AG10803 (cell line): ENCODE measurements around the gene CHL1.

Experiments
- DNase-seq: peaks from one replicate; pipeline ENCODE4 v3.0.0; 2010; ENCODE audit warnings: low read depth
- H3K4me3 ChIP-seq: 2 replicates; pipeline ENCODE4 v1.5.1; 2011; ENCODE audit warnings: mild to moderate bottlenecking, low read length, control low read depth
- CTCF ChIP-seq: conservative IDR thresholded peaks from 2 replicates; pipeline ENCODE4 v1.5.1; 2011; ENCODE audit warnings: mild to moderate bottlenecking, low read length, control low read depth, inconsistent platforms

The CHL1 gene

DNA sequence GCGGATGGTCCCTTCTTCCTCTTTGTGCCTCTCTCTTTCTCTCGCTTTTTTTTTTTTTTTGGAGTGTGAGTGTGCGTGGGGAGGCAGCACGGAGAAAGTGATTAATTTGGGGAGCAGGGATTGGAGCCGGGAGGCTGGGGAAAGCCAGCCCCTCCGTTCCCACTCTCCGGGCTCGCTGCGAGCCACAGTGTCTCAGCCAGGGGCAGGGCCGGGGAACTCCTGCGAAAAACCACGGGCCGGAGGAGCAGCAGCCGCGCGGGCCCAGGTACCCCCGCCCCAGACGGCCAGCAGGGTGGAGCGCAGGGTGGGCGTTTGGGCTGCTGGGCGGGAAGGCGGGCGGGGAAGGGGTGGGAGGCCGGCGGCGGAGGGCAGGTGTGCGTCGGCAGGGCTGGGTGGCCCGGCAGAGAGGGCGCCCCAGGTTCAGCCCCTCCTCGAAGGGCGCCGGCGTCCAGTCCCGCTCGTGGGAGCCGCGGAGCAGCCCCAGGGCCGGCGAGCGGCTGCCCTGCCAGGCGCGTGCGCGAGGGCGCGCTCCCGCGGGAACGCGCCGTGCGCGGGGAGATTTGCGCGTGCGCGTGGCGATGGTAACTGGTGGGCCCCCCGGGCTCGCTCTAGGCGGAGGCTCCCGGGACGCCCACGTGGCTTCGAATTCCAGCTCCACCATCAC is 1.4 kb downstream of the CHL1 start:
- H3K4me3 ChIP-seq, result no peak overlapping the region
- no peak for DNase-seq
- TF ChIP-seq CTCF, result no peak

DNA sequence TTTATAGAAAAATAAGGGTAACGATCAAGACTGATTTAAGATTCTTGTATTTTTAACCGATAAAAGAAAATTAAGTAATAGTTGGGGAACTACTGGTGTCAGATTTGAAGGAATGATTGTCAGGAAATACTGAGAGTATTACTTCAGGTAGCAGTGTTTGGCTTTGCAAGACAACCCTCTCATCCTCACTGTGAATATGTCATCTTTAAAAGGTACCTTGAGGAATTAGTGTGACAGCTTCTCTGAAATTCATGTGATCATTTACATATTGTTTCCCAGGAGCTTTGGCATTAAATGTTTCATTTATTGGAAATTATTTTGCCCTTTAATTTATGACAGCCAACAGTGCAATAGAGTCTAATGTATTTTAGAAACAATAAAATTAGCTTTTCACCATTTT is 3.3 kb downstream of the CHL1 start:
- no peak for DNase-seq
- H3K4me3 ChIP-seq, result no peak overlapping the region
- TF ChIP-seq CTCF, result no peak

DNA sequence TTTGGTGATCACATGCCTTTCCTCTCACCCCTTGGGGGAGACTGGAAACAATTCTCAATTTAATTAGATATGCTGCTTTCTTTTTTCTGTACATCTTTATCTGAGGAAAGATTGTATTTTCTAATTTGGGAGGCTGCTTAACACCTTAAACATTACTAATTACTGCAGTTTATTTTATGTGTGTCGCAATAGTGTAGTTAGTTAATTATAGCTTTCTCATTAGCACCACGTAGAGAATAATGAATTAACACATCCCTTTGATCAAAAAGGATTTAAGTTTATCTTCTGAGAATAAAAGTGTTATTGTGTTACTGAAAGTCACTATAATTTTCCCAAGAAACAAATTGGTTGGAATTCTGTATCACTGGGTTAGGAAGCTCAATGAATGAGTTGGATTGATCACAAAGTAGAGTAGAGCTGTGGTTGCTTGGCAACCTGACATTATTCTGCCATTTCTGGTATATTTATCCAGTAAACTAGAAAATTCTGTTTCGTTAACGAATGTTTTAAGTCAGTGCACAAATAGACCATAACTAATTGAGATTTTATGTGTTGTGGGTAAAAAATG is 4.3 kb downstream of the CHL1 start:
- no peak overlapping the region for H3K4me3 ChIP-seq
- no peak for DNase-seq
- TF ChIP-seq CTCF, result no peak

GRCh38 chr3:204102-204501 is 7.5 kb downstream of the CHL1 start:
- TF ChIP-seq CTCF, result no peak
- no peak overlapping the region for H3K4me3 ChIP-seq
- no peak for DNase-seq

DNA sequence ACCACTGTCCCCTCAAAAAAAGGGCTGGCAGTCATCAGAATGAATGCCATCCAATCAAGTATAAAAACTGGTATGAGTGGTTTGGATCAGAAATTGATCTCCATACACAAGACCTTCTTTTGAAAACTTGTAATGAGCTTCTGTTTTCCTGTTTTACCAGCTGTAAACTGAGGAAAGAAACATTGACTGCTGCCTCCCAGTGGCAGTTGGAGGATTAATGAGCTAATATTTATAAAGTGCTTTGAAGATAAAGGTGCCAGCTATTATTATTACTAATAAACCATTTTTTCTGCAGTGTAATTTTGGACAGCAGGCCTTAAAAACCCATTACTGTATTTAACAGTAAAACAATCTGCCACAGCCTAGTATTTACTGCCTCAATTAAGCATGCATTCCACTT is 11.4 kb downstream of the CHL1 start:
- no peak for TF ChIP-seq CTCF
- no peak for DNase-seq
- H3K4me3 ChIP-seq, result no peak overlapping the region

- no peak for TF ChIP-seq CTCF
- H3K4me3 ChIP-seq, result no peak overlapping the region
- no peak for DNase-seq
Observed at GRCh38 chr3:210669-211068, 14.1 kb downstream of the CHL1 start.

- TF ChIP-seq CTCF, result no peak
- no peak for DNase-seq
- no peak overlapping the region for H3K4me3 ChIP-seq
Observed at GRCh38 chr3:212432-212831, 15.9 kb downstream of the CHL1 start.
